ENCODE measurements around the gene TRAPPC6A. TPM values are rescaled to one million over a fixed set of nuclear protein-coding genes. Genes with fewer than 3 reads are reported as not detected.

The TRAPPC6A gene
- polyA plus RNA-seq (2012; ENCODE audit: insufficient read depth, insufficient read length), result 47.3 TPM

DNA sequence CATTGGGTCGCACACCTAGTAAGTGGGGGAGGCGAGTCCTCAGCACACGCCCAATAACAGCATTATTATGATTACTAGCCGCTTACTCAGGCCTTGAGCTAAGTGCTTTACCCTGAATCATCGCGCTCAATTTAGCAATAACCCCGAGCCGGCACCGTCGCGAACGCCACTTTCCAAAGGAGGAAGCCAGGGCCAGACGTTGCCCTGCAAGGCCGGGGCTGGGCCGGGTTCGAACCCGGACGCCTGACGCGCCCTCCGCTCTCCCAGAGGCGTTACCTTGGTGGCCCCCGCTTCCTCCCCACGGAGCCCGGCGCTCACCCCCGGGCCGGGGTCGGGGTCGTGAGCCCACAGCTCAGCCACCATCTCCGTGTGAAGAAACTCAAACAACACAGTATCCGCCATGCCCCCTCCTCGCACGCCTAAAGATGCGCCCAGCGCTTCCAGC is at the start of gene TRAPPC6A:
TSS of gene TRAPPC6A (minus strand) at position 421 of the 445 bp plus-strand sequence. CDS start at position 402, 19 bp downstream.
- peak within 1 kb of the TSS; percentile 97 for H3K4me3 ChIP-seq (ENCODE audit: low read length)
- DNase-seq (ENCODE audit: low read depth, low spot score), result no peak

DNA sequence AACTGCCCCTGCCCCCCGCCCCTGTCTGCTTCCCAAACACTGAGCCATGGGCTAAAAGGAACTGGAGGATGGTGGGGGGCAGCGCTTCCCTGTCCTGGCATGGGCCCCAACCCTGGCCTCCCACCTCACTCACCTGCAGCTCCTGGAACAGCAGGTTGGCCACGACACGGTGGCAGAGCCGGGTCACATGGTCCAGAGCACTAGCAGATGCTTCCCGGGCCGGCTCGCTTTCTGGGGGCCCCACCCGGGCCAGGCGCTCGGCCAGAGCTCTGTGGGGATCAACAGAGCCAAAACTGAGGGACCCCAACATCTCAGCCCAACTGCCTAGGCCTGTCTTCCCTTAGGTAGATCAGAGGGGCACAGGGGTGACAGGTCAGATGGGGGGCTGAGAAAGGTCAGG is 46.6 kb upstream of the TRAPPC6A start:
- no peak overlapping the region for H3K4me3 ChIP-seq (ENCODE audit: low read length)
- DNase-seq (ENCODE audit: low read depth, low spot score), result no peak

DNA sequence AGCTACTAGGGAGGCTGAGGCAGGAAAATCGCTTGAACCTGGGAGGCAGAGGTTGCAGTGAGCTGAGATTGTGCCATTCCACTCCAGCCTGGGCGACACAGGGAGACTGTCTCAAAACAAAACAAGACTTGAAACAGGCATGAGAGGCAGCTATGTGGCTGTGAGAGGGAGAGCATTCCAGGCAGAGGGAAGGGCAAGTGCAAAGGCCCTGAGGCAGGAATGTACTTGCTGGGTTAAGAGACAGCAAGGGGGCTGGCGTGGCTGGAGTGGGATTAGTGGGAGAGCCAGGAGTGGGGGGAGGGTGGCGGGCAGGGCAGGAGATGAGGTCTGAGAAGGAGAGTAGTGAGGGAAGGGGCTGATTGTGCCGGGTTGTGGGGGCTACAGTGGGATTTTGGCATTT is 45.8 kb upstream of the TRAPPC6A start:
- no peak overlapping the region for H3K4me3 ChIP-seq (ENCODE audit: low read length)
- no peak for DNase-seq (ENCODE audit: low read depth, low spot score)

DNA sequence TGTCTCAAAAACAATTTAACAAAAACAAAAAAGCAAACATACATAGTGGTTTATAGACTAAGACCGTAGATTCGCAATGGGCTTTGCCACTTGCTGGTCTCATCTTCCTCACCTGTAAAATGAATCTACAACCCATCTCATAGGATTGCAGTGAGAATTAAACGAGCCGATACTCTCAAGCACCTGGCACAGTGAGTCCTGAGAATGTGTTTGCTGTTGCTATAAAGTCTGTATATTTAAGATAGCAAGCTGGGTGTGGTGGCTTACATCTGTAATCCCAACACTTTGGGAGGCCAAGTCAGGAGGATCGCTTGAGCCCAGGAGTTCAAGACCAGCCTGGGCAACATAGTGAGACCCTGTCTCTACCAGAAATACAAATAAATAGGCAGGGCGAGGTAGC is 44.7 kb upstream of the TRAPPC6A start:
- DNase-seq (ENCODE audit: low read depth, low spot score), result no peak
- H3K4me3 ChIP-seq (ENCODE audit: low read length), result no peak overlapping the region

DNA sequence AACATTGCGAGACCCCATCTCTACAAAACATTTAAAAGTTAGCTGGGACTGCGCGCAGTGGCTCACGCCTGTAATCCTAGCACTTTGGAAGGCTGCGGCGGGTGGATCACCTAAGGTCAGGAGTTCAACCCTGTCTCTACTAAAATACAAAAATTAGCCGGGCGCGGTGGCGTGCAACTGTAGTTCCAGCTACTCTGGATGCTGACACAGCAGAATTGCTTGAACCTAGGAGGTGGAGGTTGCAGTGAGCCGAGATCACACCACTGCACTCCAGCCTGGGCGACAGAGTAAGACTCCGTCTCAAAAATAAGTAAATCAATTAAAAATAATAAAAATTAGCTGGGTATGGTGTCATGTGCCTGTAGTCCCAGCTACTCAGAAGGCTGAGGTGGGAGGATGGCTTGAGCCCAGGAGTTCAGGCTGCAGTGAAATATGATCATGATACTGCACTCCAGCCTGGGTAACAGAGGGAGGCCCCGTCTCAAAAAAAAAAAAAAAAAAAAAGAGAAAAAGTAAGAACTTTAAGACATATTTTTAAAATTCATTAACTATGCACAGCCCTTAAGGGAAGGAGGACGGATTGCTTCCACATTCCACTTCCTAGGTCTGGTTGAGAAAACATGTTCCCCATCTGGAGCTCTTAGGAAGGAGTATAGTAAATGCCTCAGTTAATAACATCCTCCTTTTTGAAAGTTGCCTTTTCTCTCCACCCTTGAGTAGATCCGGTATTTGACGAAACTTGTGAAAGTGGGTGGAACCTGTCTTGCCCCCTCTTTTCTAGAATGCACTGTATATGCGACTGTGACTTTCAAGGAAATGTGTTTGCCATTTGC is 41.1 kb upstream of the TRAPPC6A start:
- DNase-seq (ENCODE audit: low read depth, low spot score), result no peak
- no peak overlapping the region for H3K4me3 ChIP-seq (ENCODE audit: low read length)

DNA sequence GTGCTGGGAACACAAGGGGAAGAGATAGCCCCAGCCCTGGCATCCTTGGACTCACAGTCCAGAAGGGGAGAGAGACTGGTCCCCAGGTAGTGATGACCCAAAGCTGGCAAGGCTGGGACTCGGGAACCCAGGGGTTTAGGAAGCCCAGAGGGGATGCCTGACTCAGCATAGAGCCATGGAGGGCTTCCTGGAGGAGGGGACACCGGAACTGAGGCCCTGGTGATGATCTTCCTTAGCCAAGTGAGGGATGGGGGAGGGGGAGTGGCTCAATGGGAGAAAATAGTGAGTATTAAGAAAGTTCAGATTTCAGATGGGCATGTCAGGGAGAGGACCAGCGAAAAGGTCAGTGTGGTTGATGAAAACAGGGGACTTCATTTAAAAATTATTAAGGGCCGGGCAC is 40.4 kb upstream of the TRAPPC6A start:
- DNase-seq (ENCODE audit: low read depth, low spot score), result no peak
- no peak overlapping the region for H3K4me3 ChIP-seq (ENCODE audit: low read length)

- no peak for DNase-seq (ENCODE audit: low read depth, low spot score)
- H3K4me3 ChIP-seq (ENCODE audit: low read length), result no peak overlapping the region
Observed at GRCh38 chr19:45217957-45218334, 39.9 kb upstream of the TRAPPC6A start.

DNA sequence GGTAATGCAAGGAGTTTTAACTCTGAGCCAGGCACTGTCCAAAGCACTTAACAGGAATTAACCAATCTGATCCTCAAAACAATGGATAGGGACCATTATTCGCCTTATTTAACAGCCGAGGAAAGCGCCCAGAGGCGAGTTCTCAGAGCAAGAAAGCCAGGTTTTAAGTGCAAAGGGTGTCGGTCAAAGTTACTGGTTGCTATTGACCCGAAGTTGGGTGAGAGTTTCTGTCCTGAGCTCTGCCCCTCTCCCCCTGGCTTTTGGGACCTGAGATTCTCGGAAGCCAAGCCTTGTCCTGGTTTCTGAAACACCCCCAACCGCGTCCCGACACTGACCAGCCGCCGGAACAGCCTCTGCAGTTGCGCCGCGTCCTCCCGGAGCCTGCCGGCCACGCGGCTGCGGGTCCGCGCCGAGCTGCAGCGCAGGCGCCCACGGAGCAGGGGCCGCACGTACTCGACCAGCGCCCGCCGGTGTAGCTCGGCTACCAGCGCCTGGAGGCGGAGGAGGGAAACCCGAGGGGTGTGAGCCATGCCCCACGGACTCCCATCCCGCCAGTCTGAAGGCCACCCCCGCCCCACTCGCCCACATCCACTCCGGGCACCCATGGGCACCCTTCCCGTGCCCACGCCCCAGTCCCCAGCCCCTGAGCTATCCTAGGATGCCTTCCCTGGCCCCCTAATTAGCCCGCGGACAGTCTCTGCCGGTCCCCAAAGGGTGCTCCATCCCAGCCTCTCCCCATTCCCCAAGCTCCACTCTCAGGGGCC is 39.3 kb upstream of the TRAPPC6A start:
- no peak overlapping the region for H3K4me3 ChIP-seq (ENCODE audit: low read length)

DNA sequence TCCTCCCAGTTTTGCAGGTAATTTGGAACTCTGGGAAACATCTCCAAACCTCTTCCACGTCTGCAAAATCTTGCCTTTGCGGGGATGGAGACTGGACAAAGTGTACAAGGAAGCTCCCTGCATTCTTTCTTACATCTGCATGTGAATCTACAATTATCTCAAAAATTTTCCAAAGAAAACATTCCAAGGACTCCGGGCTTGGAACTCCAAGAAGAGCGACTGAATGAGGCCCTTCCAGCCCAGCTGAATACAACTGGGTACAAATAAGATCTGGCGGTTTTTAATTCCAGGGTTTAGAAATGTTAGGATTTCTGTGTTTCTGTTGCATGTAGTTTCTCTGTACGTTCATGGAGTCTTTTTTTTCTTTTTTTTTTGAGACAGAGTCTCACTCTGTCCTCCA is 38.6 kb upstream of the TRAPPC6A start:
- no peak overlapping the region for H3K4me3 ChIP-seq (ENCODE audit: low read length)
- no peak for DNase-seq (ENCODE audit: low read depth, low spot score)

More for the DNA sequence above, 39.3 kb upstream of the TRAPPC6A start:
- no peak for DNase-seq (ENCODE audit: low read depth, low spot score)

DNA sequence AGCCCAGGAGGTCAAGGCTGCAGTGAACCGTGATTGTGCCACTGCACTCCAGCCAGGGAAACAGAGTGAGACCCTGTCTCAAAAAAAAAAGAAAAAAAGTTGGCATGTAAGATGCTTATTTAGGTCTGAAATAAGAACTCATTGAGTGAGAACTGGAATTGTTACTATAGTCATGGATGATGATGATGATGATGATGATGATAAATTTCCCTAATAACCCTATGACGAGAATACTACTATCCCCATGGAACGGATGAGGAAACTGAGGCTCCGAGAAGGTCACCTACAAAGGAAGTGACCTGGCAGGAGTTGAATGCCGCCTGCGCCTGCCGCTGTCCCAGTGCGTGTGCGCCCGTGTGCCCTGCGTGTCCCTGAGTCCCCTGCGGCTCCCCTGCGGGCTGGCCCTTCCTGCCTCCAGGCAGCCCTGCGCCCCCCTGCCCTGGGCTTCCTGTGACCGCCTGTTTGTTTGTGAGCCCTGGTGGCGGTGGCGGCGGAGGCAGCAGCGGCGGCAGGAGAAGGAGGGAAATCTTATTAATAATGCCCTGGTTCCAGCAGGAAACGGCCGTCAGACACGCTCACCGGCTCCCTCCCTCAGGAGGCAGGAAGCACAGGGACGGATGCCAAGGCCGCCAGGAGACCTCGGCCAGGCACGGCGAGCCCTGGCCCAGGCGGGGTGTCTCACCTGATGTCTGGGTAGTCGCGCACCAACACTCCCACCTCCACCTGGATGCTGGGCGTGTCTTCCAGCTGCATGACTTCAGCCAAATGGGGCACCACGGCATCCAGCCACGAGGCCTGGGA is 37.6 kb upstream of the TRAPPC6A start:
- H3K4me3 ChIP-seq (ENCODE audit: low read length), result no peak overlapping the region
- no peak for DNase-seq (ENCODE audit: low read depth, low spot score)

DNA sequence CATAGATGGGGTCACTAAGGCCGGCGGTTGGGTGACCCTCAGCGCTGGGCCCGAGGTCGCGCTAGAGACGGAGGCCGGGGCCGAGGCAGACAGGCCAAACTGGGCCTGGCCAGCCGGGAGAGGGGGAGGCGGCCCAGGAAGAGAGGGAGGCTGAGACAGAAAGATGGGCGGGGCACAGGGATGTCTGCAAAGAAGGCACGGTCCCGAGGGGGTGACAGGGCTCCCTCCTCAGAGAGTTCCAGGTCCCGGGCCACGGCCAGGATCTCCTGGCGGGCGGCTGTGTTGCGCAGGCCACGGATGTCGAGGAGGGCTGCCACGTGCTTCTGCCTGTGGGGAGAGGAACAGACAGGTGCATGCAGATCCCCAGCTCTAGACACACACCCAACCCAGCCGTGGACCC is 35.0 kb upstream of the TRAPPC6A start:
- no peak for DNase-seq (ENCODE audit: low read depth, low spot score)
- H3K4me3 ChIP-seq (ENCODE audit: low read length), result no peak overlapping the region

DNA sequence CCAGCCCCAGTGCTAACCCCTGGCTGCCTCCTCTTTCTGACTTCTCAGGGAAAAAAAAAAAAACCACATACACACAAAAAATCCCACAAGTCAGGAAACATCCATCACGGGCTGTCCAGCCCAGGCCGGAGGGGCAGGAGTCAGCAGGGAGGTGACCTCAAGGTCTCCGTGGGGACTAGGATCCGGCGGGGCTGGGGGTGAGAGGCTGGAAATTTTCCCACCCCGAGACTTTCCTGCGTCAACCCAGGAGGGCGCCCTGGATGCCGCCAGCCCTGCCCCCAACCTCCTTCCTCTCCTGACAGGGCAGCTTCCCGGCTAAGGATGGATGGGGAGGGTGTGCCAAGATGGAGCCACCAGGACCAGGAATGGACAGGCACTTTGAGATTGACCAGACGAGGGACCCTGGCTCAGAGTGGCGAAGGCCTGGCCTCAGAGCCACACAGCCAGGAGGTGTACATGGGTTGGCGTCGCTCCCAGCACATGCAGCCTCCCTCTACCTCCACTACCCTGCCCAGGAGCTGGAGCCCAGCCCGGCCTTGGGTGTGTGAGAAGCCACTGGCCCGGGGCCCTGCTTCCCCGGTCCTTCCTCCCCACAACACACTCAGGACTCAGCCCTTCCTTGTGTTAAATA is 33.8 kb upstream of the TRAPPC6A start:
- no peak overlapping the region for H3K4me3 ChIP-seq (ENCODE audit: low read length)
- no peak for DNase-seq (ENCODE audit: low read depth, low spot score)

DNA sequence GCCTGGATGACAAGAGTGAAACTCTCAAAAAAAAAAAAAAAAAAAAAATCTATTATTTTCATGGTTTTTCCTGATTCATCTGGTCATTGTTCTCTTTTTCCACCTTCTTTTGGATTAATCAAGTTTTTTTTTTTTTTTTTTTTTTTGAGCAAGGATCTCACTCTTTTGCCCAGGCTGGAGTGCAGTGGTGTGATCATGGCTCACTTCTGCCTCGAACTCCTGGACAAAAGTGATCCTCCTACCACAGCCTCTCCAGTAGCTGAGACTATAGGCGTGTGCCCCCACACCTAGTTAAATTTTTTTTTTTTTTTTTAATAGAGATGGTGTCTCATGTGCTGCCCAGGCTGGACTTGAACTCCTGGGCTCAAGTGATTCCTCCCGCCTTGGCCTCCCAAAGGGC is 28.3 kb upstream of the TRAPPC6A start:
- no peak overlapping the region for H3K4me3 ChIP-seq (ENCODE audit: low read length)
- DNase-seq (ENCODE audit: low read depth, low spot score), result no peak

- H3K4me3 ChIP-seq (ENCODE audit: low read length), result no peak overlapping the region
- no peak for DNase-seq (ENCODE audit: low read depth, low spot score)
Observed at GRCh38 chr19:45205810-45206209, 27.8 kb upstream of the TRAPPC6A start.

DNA sequence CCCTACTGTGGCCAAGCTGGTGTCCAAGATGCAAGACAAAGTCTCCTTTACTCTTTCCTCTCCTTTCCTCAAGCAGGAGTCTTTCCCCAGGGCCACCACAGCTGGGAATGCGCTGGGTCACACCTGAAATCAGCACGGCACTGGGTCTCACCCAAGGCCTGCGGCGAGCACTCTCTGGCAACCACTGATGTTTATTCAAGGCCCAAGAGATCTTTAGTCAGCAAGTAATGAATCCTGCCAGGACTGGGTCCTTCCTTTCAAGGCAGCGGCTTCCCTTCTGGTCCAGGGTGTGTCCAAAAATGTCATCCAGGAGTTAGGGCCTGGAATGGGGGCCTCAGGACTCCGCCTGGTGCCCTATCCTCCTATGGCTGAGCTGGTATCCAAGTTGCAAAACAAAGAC is 24.6 kb upstream of the TRAPPC6A start:
- no peak for DNase-seq (ENCODE audit: low read depth, low spot score)
- H3K4me3 ChIP-seq (ENCODE audit: low read length), result no peak overlapping the region

DNA sequence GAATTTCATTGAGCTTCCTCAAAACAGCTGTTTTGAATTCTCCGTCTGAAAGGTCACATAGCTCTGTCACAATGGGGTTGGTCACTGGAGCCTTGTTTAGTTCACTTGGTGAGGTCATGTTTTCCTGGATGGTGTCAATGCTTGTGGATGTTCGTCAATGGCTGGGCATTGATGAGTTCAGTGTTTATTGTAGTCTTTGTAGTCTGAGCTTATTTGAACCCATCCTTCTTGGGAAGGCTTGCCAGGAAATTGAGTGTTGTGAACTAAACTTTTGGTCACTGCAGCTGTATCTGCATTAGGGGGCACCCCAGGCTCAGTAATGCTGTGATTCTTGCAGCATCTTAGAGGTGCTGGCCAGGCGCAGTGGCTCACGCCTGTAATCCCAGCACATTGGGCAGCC is 22.5 kb upstream of the TRAPPC6A start:
- H3K4me3 ChIP-seq (ENCODE audit: low read length), result no peak overlapping the region
- peak; percentile 5 for DNase-seq (ENCODE audit: low read depth, low spot score)

GRCh38 chr19:45195764-45196163 is 17.7 kb upstream of the TRAPPC6A start:
- DNase-seq (ENCODE audit: low read depth, low spot score), result no peak
- H3K4me3 ChIP-seq (ENCODE audit: low read length), result no peak overlapping the region

- H3K4me3 ChIP-seq (ENCODE audit: low read length), result no peak overlapping the region
Observed at GRCh38 chr19:45191375-45191774, 13.3 kb upstream of the TRAPPC6A start.

GRCh38 chr19:45189971-45190370 is 11.9 kb upstream of the TRAPPC6A start:
- H3K4me3 ChIP-seq (ENCODE audit: low read length), result no peak overlapping the region
- DNase-seq (ENCODE audit: low read depth, low spot score), result no peak

More at GRCh38 chr19:45191375-45191774, 13.3 kb upstream of the TRAPPC6A start:
- DNase-seq (ENCODE audit: low read depth, low spot score), result no peak

Data from Jurkat, Clone E6-1 (cell line).